Endothelial cell of umbilical vein (primary cell): ENCODE data around the gene CDKN2B-AS1.

Experiments
- CTCF ChIP-seq, 2 donors: IDR thresholded peaks; 1 replicate in 1 of 2; 2 replicates in 1 of 2; pipeline ENCODE4 v1.5.1; 2011; ENCODE audit warnings: low read length in 2 of 2, mild to moderate bottlenecking in 2 of 2, moderate library complexity in 2 of 2, control low read depth in 1 of 2, inconsistent platforms in 1 of 2, low read depth in 1 of 2; ENCODE audit not compliant: insufficient read depth in 1 of 2; ENCODE audit errors: extremely low read depth in 1 of 2
- EZH2 ChIP-seq: IDR thresholded peaks from 2 replicates; pipeline ENCODE4 v1.6.1; 2012; ENCODE audit warnings: borderline replicate concordance, low read depth, mild to moderate bottlenecking, moderate library complexity, low read length, inconsistent platforms; ENCODE audit not compliant: severe bottlenecking
- GATA2 ChIP-seq: IDR thresholded peaks from 2 replicates; pipeline ENCODE4 v1.7.0; 2011; ENCODE audit warnings: low read depth, mild to moderate bottlenecking, moderate library complexity, mixed read lengths, low read length; ENCODE audit not compliant: insufficient read length, insufficient read depth

DNA sequence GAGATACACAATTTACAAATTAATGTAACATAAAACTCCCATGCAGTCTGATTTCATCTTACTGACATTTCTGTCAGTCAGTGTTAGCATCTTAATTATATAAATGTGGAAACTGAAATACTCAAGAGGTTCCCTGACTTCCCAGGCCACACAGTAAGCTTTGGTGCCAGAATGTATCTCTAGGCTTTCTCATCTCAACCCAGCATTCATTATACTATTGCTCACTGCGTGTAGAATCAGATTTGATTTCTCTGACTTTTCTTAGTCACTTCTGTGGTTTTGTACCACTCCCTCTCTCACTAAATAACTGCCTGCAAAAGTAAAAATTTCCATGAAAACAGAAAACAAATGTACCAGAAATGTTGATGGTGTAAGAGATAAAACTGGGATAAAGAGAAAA lies 46.2 kb downstream of the CDKN2B-AS1 start:
- TF ChIP-seq GATA2 (peak; percentile 20), EZH2 (no peak), CTCF (IDR thresholded peaks at IDR 0.05; ENCODE audit: extremely low read depth in 1 of 2, insufficient read depth in 1 of 2, low read depth in 1 of 2, low read length in 2 of 2) (no peak)
